ENCODE data around the gene PIK3AP1. TPM values are rescaled to one million over a fixed set of nuclear protein-coding genes. Genes with fewer than 3 reads are reported as not detected.

Gene PIK3AP1
- polyA plus RNA-seq, 1 experiment: 0.04 TPM

- ChIA-PET CTCF (interaction anchor here (0.8 kb wide), 1 partner anchor 394 kb away, joined by 3 read pairs; no protein-coding TSS in a partner anchor), POLR2A (no interaction called here)
- TF ChIP-seq, protein P1, sequence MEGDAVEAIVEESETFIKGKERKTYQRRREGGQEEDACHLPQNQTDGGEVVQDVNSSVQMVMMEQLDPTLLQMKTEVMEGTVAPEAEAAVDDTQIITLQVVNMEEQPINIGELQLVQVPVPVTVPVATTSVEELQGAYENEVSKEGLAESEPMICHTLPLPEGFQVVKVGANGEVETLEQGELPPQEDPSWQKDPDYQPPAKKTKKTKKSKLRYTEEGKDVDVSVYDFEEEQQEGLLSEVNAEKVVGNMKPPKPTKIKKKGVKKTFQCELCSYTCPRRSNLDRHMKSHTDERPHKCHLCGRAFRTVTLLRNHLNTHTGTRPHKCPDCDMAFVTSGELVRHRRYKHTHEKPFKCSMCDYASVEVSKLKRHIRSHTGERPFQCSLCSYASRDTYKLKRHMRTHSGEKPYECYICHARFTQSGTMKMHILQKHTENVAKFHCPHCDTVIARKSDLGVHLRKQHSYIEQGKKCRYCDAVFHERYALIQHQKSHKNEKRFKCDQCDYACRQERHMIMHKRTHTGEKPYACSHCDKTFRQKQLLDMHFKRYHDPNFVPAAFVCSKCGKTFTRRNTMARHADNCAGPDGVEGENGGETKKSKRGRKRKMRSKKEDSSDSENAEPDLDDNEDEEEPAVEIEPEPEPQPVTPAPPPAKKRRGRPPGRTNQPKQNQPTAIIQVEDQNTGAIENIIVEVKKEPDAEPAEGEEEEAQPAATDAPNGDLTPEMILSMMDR (IDR thresholded peaks at IDR 0.05; ENCODE audit: insufficient read depth, low read depth, low read length): no peak
- DNase-seq (ENCODE audit: low read depth): no peak
- no peaks in the 10 kb centered on the region; the same call in 1 of the 2 replicates for H3K27me3 ChIP-seq (ENCODE audit: control insufficient read depth, insufficient read depth, low read length)
- H3K4me3 ChIP-seq (ENCODE audit: low read depth, low read length): no peak overlapping the region
- H3K36me3 ChIP-seq (ENCODE audit: control insufficient read depth, insufficient read depth, low read length): no peaks in the 10 kb centered on the region
These were observed 41.6 kb downstream of the PIK3AP1 start for GRCh38 chr10:96678725-96679124.

DNA sequence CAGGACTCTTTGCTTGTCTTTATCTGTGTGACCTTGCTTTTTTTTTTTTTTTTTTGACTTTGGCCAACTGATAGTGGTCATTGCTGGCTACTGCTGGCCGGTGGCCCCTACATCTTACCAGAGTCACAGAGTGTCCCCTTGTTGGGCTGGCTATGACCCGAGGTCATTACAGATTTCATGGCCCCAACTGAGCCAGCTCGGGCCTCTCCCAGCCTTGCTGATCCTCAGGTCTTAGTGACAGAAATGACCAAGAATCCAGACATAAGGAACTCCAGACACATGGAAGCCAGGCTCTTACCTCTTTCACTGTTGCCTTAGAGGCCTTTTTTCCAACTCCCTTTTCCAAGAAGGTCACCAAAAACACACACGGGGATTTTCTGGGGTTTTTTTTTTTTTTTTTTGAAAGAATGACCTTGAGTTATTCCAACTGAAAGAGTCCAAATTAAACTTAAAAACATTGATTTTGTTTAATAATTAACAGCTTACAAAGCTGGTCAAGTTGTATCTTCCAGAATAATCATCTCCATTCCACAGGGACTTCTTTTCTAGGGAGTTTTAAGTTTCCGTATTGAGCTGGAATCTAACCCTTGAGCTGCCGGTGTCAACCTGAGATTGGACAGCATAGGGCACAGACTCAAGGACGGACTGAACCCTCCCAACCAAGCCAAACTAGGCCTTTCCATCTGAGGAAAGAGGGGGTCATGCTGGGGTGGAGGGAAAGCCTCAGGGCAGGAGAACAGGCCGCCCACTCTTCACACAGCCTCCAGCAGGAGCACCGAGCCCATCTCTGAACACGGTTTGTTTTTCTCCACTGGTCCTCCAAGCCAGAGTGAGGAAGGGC lies 43.8 kb downstream of the PIK3AP1 start:
- TF ChIP-seq, protein P1 (IDR thresholded peaks at IDR 0.05; ENCODE audit: insufficient read depth, low read depth, low read length): no peak

GRCh38 chr10:96675846-96676245 lies 44.5 kb downstream of the PIK3AP1 start:
- Histone ChIP-seq H3K36me3 (ENCODE audit: control insufficient read depth, insufficient read depth, low read length) (no peaks in the 10 kb centered on the region), H3K4me3 (ENCODE audit: low read depth, low read length) (no peak overlapping the region), H3K27me3 (ENCODE audit: control insufficient read depth, insufficient read depth, low read length) (no peaks in the 10 kb centered on the region; the same call in 1 of the 2 replicates)
- TF ChIP-seq, protein P1 (IDR thresholded peaks at IDR 0.05; ENCODE audit: insufficient read depth, low read depth, low read length): no peak
- POLR2A ChIA-PET: no interaction called here
- CTCF ChIA-PET: no interaction called here
- no peak for DNase-seq (ENCODE audit: low read depth)

More for the DNA sequence above, 43.8 kb downstream of the PIK3AP1 start:
- no peak overlapping the region for H3K4me3 ChIP-seq (ENCODE audit: low read depth, low read length)
- no peaks in the 10 kb centered on the region; the same call in 1 of the 2 replicates for H3K27me3 ChIP-seq (ENCODE audit: control insufficient read depth, insufficient read depth, low read length)
- ChIA-PET POLR2A (no interaction called here), CTCF (no interaction called here)
- no peaks in the 10 kb centered on the region for H3K36me3 ChIP-seq (ENCODE audit: control insufficient read depth, insufficient read depth, low read length)
- DNase-seq (ENCODE audit: low read depth): no peak

DNA sequence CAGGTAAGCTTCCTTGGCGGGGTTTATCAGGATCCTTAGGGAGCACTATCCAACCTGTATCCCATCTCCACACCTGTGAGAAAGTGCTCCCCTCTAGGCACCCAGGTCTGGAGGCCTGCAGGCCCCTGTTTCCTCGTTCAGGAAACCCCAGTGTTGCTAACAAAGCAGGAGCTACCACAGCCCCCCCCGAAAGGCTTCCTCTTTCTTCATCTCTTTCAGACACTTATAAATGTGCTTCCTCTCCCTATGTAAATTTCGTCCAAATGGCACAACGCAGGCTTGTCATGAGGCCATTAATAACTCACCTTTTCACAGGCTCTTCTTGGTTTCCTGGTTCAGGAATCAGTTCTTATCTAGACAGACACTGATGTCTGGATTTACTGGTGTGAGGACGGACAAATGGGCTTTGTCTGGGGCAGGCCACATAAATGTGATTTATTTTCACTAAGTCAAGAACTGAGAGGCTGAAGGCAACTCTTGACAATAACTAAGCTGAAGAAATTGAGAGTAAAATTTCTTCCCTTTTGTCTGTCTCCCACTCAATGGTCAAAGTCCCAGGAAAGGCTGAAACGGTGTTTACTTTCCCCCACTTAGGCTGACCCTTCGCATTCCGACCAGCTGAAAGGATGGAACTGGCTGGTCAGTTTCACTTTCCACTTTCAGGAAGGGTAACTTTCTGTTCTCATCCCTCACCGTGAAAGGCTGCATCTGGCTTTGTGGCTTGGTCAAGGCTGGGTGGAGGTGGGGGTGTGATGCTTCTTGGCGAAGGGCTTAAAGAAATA lies 46.8 kb downstream of the PIK3AP1 start:
- no peaks in the 10 kb centered on the region; the same call in 1 of the 2 replicates for H3K27me3 ChIP-seq (ENCODE audit: control insufficient read depth, insufficient read depth, low read length)
- H3K4me3 ChIP-seq (ENCODE audit: low read depth, low read length): no peak overlapping the region
- DNase-seq (ENCODE audit: low read depth): no peak
- POLR2A ChIA-PET: no interaction called here
- CTCF ChIA-PET: interaction anchor here (0.6 to 1.4 kb wide), 3 partner anchors 29 to 33 kb away, joined by 3 read pairs; no protein-coding TSS in a partner anchor
- H3K36me3 ChIP-seq (ENCODE audit: control insufficient read depth, insufficient read depth, low read length): no peaks in the 10 kb centered on the region
- TF ChIP-seq, protein P1 (IDR thresholded peaks at IDR 0.05; ENCODE audit: insufficient read depth, low read depth, low read length): no peak
